Liver (tissue), 3 donors: ENCODE data around the gene MPP7.

Experiments used
- ATF3 ChIP-seq: IDR thresholded peaks from 2 replicates; pipeline ENCODE4 v1.6.1; 2016; ENCODE audit warnings: antibody characterized with exemption
- EGR1 ChIP-seq, 2 donors: IDR thresholded peaks; 2 replicates each; pipeline ENCODE4 v1.6.1; 2016 to 2018; ENCODE audit warnings: antibody characterized with exemption in 2 of 2, low read depth in 2 of 2
- FOXA1 ChIP-seq: IDR thresholded peaks from 2 replicates; pipeline ENCODE4 v1.6.1; 2016; ENCODE audit warnings: antibody characterized with exemption
- HNF4A ChIP-seq, 2 donors: conservative IDR thresholded peaks; 2 replicates each; pipeline ENCODE4 v1.6.1; 2016; ENCODE audit warnings: antibody characterized with exemption in 2 of 2, mild to moderate bottlenecking in 2 of 2
- JUND ChIP-seq, 2 donors: IDR thresholded peaks; 2 replicates each; pipeline ENCODE4 v1.6.1; 2016; ENCODE audit warnings: antibody characterized with exemption in 2 of 2
- NR2F2 ChIP-seq: IDR thresholded peaks from 2 replicates; pipeline ENCODE4 v1.6.1; 2016; ENCODE audit warnings: antibody characterized with exemption
- RAD21 ChIP-seq, 2 donors: IDR thresholded peaks; 2 replicates each; pipeline ENCODE4 v1.6.1; 2016; ENCODE audit warnings: antibody characterized with exemption in 2 of 2, mild to moderate bottlenecking in 2 of 2
- SP1 ChIP-seq: IDR thresholded peaks from 2 replicates; pipeline ENCODE4 v1.6.1; 2018; ENCODE audit warnings: antibody characterized with exemption, mild to moderate bottlenecking
- TAF1 ChIP-seq: conservative IDR thresholded peaks from 2 replicates; pipeline ENCODE4 v1.6.1; 2016; ENCODE audit warnings: antibody characterized with exemption, mild to moderate bottlenecking
- YY1 ChIP-seq: IDR thresholded peaks from 2 replicates; pipeline ENCODE4 v1.6.1; 2016; ENCODE audit warnings: antibody characterized with exemption, mild to moderate bottlenecking
- TF ChIP-seq, protein P1 (sequence below): fragments of 150-350 bp; IDR thresholded peaks from 2 replicates; pipeline ENCODE4 v1.5.1; 2017; ENCODE audit warnings: improper control_type of control experiment, low read depth, low read length; ENCODE audit not compliant: missing input control
- TF ChIP-seq, protein P2 (sequence below): IDR thresholded peaks from 2 replicates; pipeline ENCODE4 v1.6.1; 2016; ENCODE audit warnings: antibody characterized with exemption, mild to moderate bottlenecking
- TF ChIP-seq, protein P3 (sequence below): IDR thresholded peaks from 2 replicates; pipeline ENCODE4 v1.6.1; 2016; ENCODE audit warnings: antibody characterized with exemption
- TF ChIP-seq, protein P4 (sequence below): IDR thresholded peaks from 2 replicates; pipeline ENCODE4 v1.6.1; 2016; ENCODE audit warnings: antibody characterized with exemption
- donor health status: healthy.
- donor health status: healthy.

GRCh38 chr10:28273343-28273742 lies 29.5 kb downstream of the MPP7 start:
- TF ChIP-seq, protein P1, sequence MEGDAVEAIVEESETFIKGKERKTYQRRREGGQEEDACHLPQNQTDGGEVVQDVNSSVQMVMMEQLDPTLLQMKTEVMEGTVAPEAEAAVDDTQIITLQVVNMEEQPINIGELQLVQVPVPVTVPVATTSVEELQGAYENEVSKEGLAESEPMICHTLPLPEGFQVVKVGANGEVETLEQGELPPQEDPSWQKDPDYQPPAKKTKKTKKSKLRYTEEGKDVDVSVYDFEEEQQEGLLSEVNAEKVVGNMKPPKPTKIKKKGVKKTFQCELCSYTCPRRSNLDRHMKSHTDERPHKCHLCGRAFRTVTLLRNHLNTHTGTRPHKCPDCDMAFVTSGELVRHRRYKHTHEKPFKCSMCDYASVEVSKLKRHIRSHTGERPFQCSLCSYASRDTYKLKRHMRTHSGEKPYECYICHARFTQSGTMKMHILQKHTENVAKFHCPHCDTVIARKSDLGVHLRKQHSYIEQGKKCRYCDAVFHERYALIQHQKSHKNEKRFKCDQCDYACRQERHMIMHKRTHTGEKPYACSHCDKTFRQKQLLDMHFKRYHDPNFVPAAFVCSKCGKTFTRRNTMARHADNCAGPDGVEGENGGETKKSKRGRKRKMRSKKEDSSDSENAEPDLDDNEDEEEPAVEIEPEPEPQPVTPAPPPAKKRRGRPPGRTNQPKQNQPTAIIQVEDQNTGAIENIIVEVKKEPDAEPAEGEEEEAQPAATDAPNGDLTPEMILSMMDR = no peak
- TF ChIP-seq SP1 = no peak
- TF ChIP-seq FOXA1 = no peak
- TF ChIP-seq YY1 = no peak
- TF ChIP-seq, protein P2, sequence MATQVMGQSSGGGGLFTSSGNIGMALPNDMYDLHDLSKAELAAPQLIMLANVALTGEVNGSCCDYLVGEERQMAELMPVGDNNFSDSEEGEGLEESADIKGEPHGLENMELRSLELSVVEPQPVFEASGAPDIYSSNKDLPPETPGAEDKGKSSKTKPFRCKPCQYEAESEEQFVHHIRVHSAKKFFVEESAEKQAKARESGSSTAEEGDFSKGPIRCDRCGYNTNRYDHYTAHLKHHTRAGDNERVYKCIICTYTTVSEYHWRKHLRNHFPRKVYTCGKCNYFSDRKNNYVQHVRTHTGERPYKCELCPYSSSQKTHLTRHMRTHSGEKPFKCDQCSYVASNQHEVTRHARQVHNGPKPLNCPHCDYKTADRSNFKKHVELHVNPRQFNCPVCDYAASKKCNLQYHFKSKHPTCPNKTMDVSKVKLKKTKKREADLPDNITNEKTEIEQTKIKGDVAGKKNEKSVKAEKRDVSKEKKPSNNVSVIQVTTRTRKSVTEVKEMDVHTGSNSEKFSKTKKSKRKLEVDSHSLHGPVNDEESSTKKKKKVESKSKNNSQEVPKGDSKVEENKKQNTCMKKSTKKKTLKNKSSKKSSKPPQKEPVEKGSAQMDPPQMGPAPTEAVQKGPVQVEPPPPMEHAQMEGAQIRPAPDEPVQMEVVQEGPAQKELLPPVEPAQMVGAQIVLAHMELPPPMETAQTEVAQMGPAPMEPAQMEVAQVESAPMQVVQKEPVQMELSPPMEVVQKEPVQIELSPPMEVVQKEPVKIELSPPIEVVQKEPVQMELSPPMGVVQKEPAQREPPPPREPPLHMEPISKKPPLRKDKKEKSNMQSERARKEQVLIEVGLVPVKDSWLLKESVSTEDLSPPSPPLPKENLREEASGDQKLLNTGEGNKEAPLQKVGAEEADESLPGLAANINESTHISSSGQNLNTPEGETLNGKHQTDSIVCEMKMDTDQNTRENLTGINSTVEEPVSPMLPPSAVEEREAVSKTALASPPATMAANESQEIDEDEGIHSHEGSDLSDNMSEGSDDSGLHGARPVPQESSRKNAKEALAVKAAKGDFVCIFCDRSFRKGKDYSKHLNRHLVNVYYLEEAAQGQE = no peak
- TF ChIP-seq, protein P3, sequence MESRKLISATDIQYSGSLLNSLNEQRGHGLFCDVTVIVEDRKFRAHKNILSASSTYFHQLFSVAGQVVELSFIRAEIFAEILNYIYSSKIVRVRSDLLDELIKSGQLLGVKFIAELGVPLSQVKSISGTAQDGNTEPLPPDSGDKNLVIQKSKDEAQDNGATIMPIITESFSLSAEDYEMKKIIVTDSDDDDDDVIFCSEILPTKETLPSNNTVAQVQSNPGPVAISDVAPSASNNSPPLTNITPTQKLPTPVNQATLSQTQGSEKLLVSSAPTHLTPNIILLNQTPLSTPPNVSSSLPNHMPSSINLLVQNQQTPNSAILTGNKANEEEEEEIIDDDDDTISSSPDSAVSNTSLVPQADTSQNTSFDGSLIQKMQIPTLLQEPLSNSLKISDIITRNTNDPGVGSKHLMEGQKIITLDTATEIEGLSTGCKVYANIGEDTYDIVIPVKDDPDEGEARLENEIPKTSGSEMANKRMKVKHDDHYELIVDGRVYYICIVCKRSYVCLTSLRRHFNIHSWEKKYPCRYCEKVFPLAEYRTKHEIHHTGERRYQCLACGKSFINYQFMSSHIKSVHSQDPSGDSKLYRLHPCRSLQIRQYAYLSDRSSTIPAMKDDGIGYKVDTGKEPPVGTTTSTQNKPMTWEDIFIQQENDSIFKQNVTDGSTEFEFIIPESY = no peak
- no peak for TF ChIP-seq EGR1 (IDR thresholded peaks at IDR 0.05; ENCODE audit: low read depth in 2 of 2)
- TF ChIP-seq TAF1 = no peak
- TF ChIP-seq HNF4A (conservative IDR thresholded peaks at IDR 0.05) = no peak
- TF ChIP-seq, protein P4, sequence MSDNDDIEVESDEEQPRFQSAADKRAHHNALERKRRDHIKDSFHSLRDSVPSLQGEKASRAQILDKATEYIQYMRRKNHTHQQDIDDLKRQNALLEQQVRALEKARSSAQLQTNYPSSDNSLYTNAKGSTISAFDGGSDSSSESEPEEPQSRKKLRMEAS = no peak
- no peak for TF ChIP-seq JUND (IDR thresholded peaks at IDR 0.05)
- TF ChIP-seq RAD21 (IDR thresholded peaks at IDR 0.05) = no peak
- no peak for TF ChIP-seq NR2F2
- TF ChIP-seq ATF3 = no peak
